Measurements from ENCODE around the gene AICDA.

DNA sequence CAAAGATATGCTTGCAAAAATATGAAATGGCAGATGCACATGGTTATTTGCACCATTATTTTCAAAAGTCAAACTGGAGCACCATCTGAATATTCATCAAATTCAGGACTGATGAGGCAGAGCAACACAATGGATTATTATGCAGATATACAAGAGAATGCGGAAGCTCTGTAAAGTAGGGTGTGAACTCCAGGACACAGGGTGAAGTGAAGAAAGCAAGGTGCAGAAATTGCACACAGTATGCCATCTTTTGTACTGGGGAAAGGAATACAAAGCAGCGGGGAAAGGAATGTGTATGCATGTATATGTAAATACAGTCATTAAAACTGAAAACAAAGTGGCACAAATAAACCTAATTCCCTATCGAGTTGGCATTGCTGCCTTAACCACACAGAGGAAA is 49.3 kb downstream of the AICDA start:
- TF ChIP-seq GATA2 (IDR thresholded peaks at IDR 0.05; ENCODE audit: low read depth, low read length) = no peak
- TF ChIP-seq GATA3 (IDR thresholded peaks at IDR 0.05; ENCODE audit: low read depth, low read length) = no peak
